ENCODE data around the gene FUCA2. TPM values are rescaled to one million over a fixed set of nuclear protein-coding genes. Genes with fewer than 3 reads are reported as not detected.

The FUCA2 gene
- total RNA-seq, 2 experiments from 2014 or later: 1.1 to 1.5 TPM

GRCh38 chr6:143538374-143538773, 26.9 kb upstream of the FUCA2 start:
- Mint-ChIP-seq H3K27me3 (no peaks in the 10 kb centered on the region), H3K9me3 (no peaks in the 10 kb centered on the region), H3K4me3 (peak overlapping the region; percentile 91), H3K36me3 (ENCODE audit: low read depth) (peaks cover 5% of the 10 kb centered on the region), H3K4me1 (ENCODE audit: low read depth) (peaks cover 64% of the 10 kb centered on the region), H3K27ac (peak overlapping the region; percentile 95)
- Histone ChIP-seq H3K4me1 (ENCODE audit: insufficient read depth, low read length) (peaks cover 63% of the 10 kb centered on the region), H3K27me3 (ENCODE audit: control insufficient read depth in 1 of 2, insufficient read depth in 2 of 2, low read length in 2 of 2) (no peaks in the 10 kb centered on the region), H3K9me3 (ENCODE audit: control insufficient read depth in 1 of 2, insufficient read depth in 1 of 2, low read length in 2 of 2) (no peaks in the 10 kb centered on the region), H3K27ac (ENCODE audit: low read depth in 1 of 2, low read length in 2 of 2) (peak overlapping the region; percentile 18 to 82), H3K4me3 (ENCODE audit: low read length) (peak overlapping the region; percentile 57), H3K36me3 (ENCODE audit: insufficient read depth, low read length) (no peaks in the 10 kb centered on the region)
- CTCF ChIA-PET: interaction anchor here (0.8 to 3.4 kb wide), 8 partner anchors 9 to 96 kb away, joined by 3 to 14 read pairs (median 6); no protein-coding TSS in a partner anchor
- intact Hi-C loops (cut with DNase I, micrococcal nuclease): loop anchor here (5.0 kb wide), 1 partner anchor 86 kb away; the partner anchor contains the start of genes ADAT2 (in 2 of the 2) and PEX3 (in 2 of the 2)
- ATAC-seq (ENCODE audit: poor library complexity) (no peak), DNase-seq (peak in 4 of 14 experiments; percentile 35 to 43 (median 42))
- POLR2A ChIA-PET: interaction anchor here (0.7 to 4.6 kb wide), 7 partner anchors 9 to 305 kb away, joined by 3 to 48 read pairs (median 7); partner anchors contain the start of genes ADAT2, FUCA2, LTV1 and PEX3
- TF ChIP-seq, protein P1, sequence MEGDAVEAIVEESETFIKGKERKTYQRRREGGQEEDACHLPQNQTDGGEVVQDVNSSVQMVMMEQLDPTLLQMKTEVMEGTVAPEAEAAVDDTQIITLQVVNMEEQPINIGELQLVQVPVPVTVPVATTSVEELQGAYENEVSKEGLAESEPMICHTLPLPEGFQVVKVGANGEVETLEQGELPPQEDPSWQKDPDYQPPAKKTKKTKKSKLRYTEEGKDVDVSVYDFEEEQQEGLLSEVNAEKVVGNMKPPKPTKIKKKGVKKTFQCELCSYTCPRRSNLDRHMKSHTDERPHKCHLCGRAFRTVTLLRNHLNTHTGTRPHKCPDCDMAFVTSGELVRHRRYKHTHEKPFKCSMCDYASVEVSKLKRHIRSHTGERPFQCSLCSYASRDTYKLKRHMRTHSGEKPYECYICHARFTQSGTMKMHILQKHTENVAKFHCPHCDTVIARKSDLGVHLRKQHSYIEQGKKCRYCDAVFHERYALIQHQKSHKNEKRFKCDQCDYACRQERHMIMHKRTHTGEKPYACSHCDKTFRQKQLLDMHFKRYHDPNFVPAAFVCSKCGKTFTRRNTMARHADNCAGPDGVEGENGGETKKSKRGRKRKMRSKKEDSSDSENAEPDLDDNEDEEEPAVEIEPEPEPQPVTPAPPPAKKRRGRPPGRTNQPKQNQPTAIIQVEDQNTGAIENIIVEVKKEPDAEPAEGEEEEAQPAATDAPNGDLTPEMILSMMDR (IDR thresholded peaks at IDR 0.05): no peak

GRCh38 chr6:143536866-143537691, 25.6 kb upstream of the FUCA2 start:
- intact Hi-C loops (cut with DNase I, micrococcal nuclease): loop anchor here (5.0 kb wide), 1 partner anchor 85 kb away; the partner anchor contains the start of genes ADAT2 (in 2 of the 2) and PEX3 (in 2 of the 2)
- TF ChIP-seq, protein P1 (IDR thresholded peaks at IDR 0.05): peak; percentile 21
- ATAC-seq (ENCODE audit: poor library complexity) (peak; percentile 65), DNase-seq (peak; percentile 35 to 84 (median 58))
- H3K36me3 Mint-ChIP-seq (ENCODE audit: low read depth): peaks cover 5% of the 10 kb centered on the region
- peak overlapping the region; percentile 95 for H3K27ac Mint-ChIP-seq
- no peaks in the 10 kb centered on the region for H3K36me3 ChIP-seq (ENCODE audit: insufficient read depth, low read length)
- H3K9me3 Mint-ChIP-seq: no peaks in the 10 kb centered on the region
- H3K27me3 Mint-ChIP-seq: no peaks in the 10 kb centered on the region
- ChIA-PET CTCF (interaction anchor here (0.7 to 3.4 kb wide), 7 partner anchors 8 to 54 kb away, joined by 3 to 14 read pairs (median 4); no protein-coding TSS in a partner anchor), POLR2A (interaction anchor here (0.8 to 4.6 kb wide), 11 partner anchors 11 to 526 kb away, joined by 3 to 48 read pairs (median 6); partner anchors contain the start of genes ADAT2, FUCA2, LTV1 and PEX3)
- peak overlapping the region; percentile 57 for H3K4me3 ChIP-seq (ENCODE audit: low read length)
- peak overlapping the region; percentile 91 for H3K4me3 Mint-ChIP-seq
- H3K4me1 ChIP-seq (ENCODE audit: insufficient read depth, low read length): peaks cover 52% of the 10 kb centered on the region
- no peaks in the 10 kb centered on the region for H3K27me3 ChIP-seq (ENCODE audit: control insufficient read depth in 1 of 2, insufficient read depth in 2 of 2, low read length in 2 of 2)
- H3K27ac ChIP-seq (ENCODE audit: low read depth in 1 of 2, low read length in 2 of 2): peak overlapping the region; percentile 14 to 82
- H3K9me3 ChIP-seq (ENCODE audit: control insufficient read depth in 1 of 2, insufficient read depth in 1 of 2, low read length in 2 of 2): no peaks in the 10 kb centered on the region
- peaks cover 51% of the 10 kb centered on the region for H3K4me1 Mint-ChIP-seq (ENCODE audit: low read depth)

GRCh38 chr6:143536461-143536865, 24.9 kb upstream of the FUCA2 start:
- Histone ChIP-seq H3K4me3 (ENCODE audit: low read length) (peak overlapping the region; percentile 57), H3K4me1 (ENCODE audit: insufficient read depth, low read length) (peaks cover 52% of the 10 kb centered on the region), H3K36me3 (ENCODE audit: insufficient read depth, low read length) (no peaks in the 10 kb centered on the region), H3K27me3 (ENCODE audit: control insufficient read depth in 1 of 2, insufficient read depth in 2 of 2, low read length in 2 of 2) (no peaks in the 10 kb centered on the region), H3K9me3 (ENCODE audit: control insufficient read depth in 1 of 2, insufficient read depth in 1 of 2, low read length in 2 of 2) (no peaks in the 10 kb centered on the region), H3K27ac (ENCODE audit: low read depth in 1 of 2, low read length in 2 of 2) (peak overlapping the region; percentile 42 to 54)
- ATAC-seq (ENCODE audit: poor library complexity): peak; percentile 48
- H3K4me1 Mint-ChIP-seq (ENCODE audit: low read depth): peaks cover 45% of the 10 kb centered on the region
- TF ChIP-seq, protein P1 (IDR thresholded peaks at IDR 0.05): no peak
- peak overlapping the region; percentile 77 for H3K27ac Mint-ChIP-seq
- intact Hi-C loops (cut with DNase I, micrococcal nuclease): loop anchor here (5.0 kb wide), 1 partner anchor 84 kb away; the partner anchor contains the start of genes ADAT2 (in 2 of the 2) and PEX3 (in 2 of the 2)
- peak in 11 of 14 experiments; percentile 13 to 75 (median 42) for DNase-seq
- H3K36me3 Mint-ChIP-seq (ENCODE audit: low read depth): peaks cover 5% of the 10 kb centered on the region
- ChIA-PET CTCF (interaction anchor here (1.2 to 3.0 kb wide), 3 partner anchors 11 to 39 kb away, joined by 4 to 11 read pairs (median 7); no protein-coding TSS in a partner anchor), POLR2A (interaction anchor here (0.8 to 4.6 kb wide), 13 partner anchors 10 to 527 kb away, joined by 3 to 48 read pairs (median 3); partner anchors contain the start of genes ADAT2, FUCA2, LTV1 and PEX3)
- no peaks in the 10 kb centered on the region for H3K9me3 Mint-ChIP-seq
- peak overlapping the region; percentile 91 for H3K4me3 Mint-ChIP-seq
- no peaks in the 10 kb centered on the region for H3K27me3 Mint-ChIP-seq

All from CD4-positive, alpha-beta T cell (primary cell).